ENCODE data around the gene BTRC. TPM values are rescaled to one million over a fixed set of nuclear protein-coding genes. Genes with fewer than 3 reads are reported as not detected.
"Not testable (repeated sequence)": the region's sequence is repeated elsewhere in the genome, so short reads cannot be mapped to it uniquely, and the experiment has no call there.

The BTRC gene
- total and polyA plus RNA-seq, 2 donors (not counting 3 experiments of a cell fraction or from before 2014, with no cell fraction given) = 11.6 to 18.5 TPM

- Histone ChIP-seq H3K36me3 (ENCODE audit: control insufficient read depth in 2 of 2, extremely low read depth in 1 of 2, insufficient read depth in 2 of 2, low read length in 2 of 2) (no peaks in the 10 kb centered on the region), H3K27ac (ENCODE audit: insufficient read depth, low read depth, low read length) (no peak overlapping the region), H3K9me1 (replicated peaks; ENCODE audit: control insufficient read depth, extremely low read depth, insufficient read depth, low read length) (no peaks in the 10 kb centered on the region), H4K20me1 (replicated peaks; ENCODE audit: control insufficient read depth, extremely low read depth, insufficient read depth, low read length) (no peaks in the 10 kb centered on the region), H3K79me2 (ENCODE audit: control insufficient read depth, insufficient read depth, low read length) (peaks cover 13% of the 10 kb centered on the region), H2AFZ (ENCODE audit: low read depth, low read length) (no peak overlapping the region), H3K9ac (replicated peaks; ENCODE audit: extremely low read depth, insufficient read depth, low read length) (no peak overlapping the region), H3K4me1 (ENCODE audit: control insufficient read depth, extremely low read depth, insufficient read depth, low read length) (peaks cover 11% of the 10 kb centered on the region), H3K9me3 (replicated peaks; ENCODE audit: control insufficient read depth, insufficient read depth, low read length) (no peaks in the 10 kb centered on the region), H3K4me2 (ENCODE audit: insufficient read depth, low read length) (no peak overlapping the region), H3K27me3 (ENCODE audit: control insufficient read depth in 2 of 2, insufficient read depth in 2 of 2, low read length in 2 of 2) (peaks cover 7 to 13% of the 10 kb centered on the region in 2 experiments), H3K4me3 (replicated peaks in 1 of 3; ENCODE audit: insufficient read depth in 1 of 3, low read depth in 1 of 3, low read length in 3 of 3) (no peak overlapping the region)
- TF ChIP-seq GATA2 (IDR thresholded peaks at IDR 0.05; ENCODE audit: insufficient read depth, insufficient read length, low read depth, low read length) = no peak
- no peak for TF ChIP-seq POLR2A (IDR thresholded peaks at IDR 0.05; ENCODE audit: low read depth, low read length)
- TF ChIP-seq FOS (IDR thresholded peaks at IDR 0.05; ENCODE audit: borderline replicate concordance, insufficient read depth, low read length) = no peak
- no peak for TF ChIP-seq POLR2AphosphoS5 (IDR thresholded peaks at IDR 0.05; ENCODE audit: insufficient read depth, low read depth, low read length)
- TF ChIP-seq EZH2 (IDR thresholded peaks at IDR 0.05; ENCODE audit: borderline replicate concordance, low read depth, low read length, severe bottlenecking) = no peak
- no peak for TF ChIP-seq MYC (IDR thresholded peaks at IDR 0.05; ENCODE audit: low read depth, low read length)
- no peak for TF ChIP-seq JUN (IDR thresholded peaks at IDR 0.05; ENCODE audit: borderline replicate concordance, insufficient read depth, insufficient read length, low read depth)
- TF ChIP-seq, protein P1, sequence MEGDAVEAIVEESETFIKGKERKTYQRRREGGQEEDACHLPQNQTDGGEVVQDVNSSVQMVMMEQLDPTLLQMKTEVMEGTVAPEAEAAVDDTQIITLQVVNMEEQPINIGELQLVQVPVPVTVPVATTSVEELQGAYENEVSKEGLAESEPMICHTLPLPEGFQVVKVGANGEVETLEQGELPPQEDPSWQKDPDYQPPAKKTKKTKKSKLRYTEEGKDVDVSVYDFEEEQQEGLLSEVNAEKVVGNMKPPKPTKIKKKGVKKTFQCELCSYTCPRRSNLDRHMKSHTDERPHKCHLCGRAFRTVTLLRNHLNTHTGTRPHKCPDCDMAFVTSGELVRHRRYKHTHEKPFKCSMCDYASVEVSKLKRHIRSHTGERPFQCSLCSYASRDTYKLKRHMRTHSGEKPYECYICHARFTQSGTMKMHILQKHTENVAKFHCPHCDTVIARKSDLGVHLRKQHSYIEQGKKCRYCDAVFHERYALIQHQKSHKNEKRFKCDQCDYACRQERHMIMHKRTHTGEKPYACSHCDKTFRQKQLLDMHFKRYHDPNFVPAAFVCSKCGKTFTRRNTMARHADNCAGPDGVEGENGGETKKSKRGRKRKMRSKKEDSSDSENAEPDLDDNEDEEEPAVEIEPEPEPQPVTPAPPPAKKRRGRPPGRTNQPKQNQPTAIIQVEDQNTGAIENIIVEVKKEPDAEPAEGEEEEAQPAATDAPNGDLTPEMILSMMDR (IDR thresholded peaks at IDR 0.05; ENCODE audit: extremely low read depth in 1 of 2, insufficient read depth in 1 of 2, low read depth in 1 of 2, low read length in 2 of 2) = no peak
- TF ChIP-seq MAX (IDR thresholded peaks at IDR 0.05; ENCODE audit: insufficient read depth, insufficient read length) = no peak
- ChIA-PET CTCF (interaction anchor here (0.6 kb wide), 1 partner anchor 9 kb away, joined by 3 read pairs; no protein-coding TSS in a partner anchor), POLR2A (no interaction called here)
- no peak for DNase-seq (ENCODE audit: low read depth, low spot score)
- no peak for FAIRE-seq
- intact Hi-C loops (cut with micrococcal nuclease) (loop anchor here (5.0 kb wide), 1 partner anchor 91 kb away; no protein-coding TSS in a partner anchor), dilution Hi-C loops (cut with MboI; ENCODE audit: extremely low pct_ligation_motif_present, low sequenced_read_pairs) (no loop called here)
- no TSS peak for BruUV-seq (replicated peaks)
Observed at GRCh38 chr10:101351477-101351876, 2.5 kb upstream of the BTRC start.

DNA sequence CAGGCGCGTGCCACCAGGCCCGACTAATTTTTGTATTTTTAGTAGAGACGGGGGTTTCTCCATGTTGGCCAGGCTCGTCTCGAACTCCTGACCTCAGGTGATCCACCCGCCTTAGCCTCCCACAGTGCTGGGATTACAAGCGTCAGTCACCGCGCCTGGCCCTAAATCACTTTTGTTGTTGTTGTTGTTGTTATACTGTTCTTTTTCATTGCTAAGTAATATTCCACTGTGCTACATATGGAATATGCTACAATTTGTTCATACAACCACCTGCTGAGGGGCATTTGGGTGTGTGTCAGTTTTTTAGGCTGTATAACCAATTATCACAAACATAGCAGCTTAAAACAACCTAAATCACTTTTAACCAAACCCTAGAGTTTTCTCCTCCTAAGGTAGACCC is 1.1 kb upstream of the BTRC start:
- intact Hi-C loops (cut with micrococcal nuclease) = loop anchor here (5.0 kb wide), 1 partner anchor 89 kb away; no protein-coding TSS in a partner anchor
- Histone ChIP-seq H2AFZ (ENCODE audit: low read depth, low read length) (peak overlapping the region; percentile 100), H3K79me2 (ENCODE audit: control insufficient read depth, insufficient read depth, low read length) (peaks cover 13% of the 10 kb centered on the region), H3K27me3 (ENCODE audit: control insufficient read depth in 2 of 2, insufficient read depth in 2 of 2, low read length in 2 of 2) (peaks cover 7 to 13% of the 10 kb centered on the region in 2 experiments), H3K4me1 (ENCODE audit: control insufficient read depth, extremely low read depth, insufficient read depth, low read length) (peaks cover 11% of the 10 kb centered on the region)
- H3K4me3 ChIP-seq (replicated peaks in 1 of 3; ENCODE audit: insufficient read depth in 1 of 3, low read depth in 1 of 3, low read length in 3 of 3); FAIRE-seq; H4K20me1 ChIP-seq (replicated peaks; ENCODE audit: control insufficient read depth, extremely low read depth, insufficient read depth, low read length); H3K9ac ChIP-seq (replicated peaks; ENCODE audit: extremely low read depth, insufficient read depth, low read length); DNase-seq (ENCODE audit: low read depth, low spot score); H3K9me1 ChIP-seq (replicated peaks; ENCODE audit: control insufficient read depth, extremely low read depth, insufficient read depth, low read length); BruUV-seq (replicated peaks); dilution Hi-C loops (cut with MboI; ENCODE audit: extremely low pct_ligation_motif_present, low sequenced_read_pairs); H3K27ac ChIP-seq (ENCODE audit: insufficient read depth, low read depth, low read length); H3K9me3 ChIP-seq (replicated peaks; ENCODE audit: control insufficient read depth, insufficient read depth, low read length); H3K36me3 ChIP-seq (ENCODE audit: control insufficient read depth in 2 of 2, extremely low read depth in 1 of 2, insufficient read depth in 2 of 2, low read length in 2 of 2); H3K4me2 ChIP-seq (ENCODE audit: insufficient read depth, low read length): not testable (repeated sequence)
- CTCF ChIA-PET = interaction anchor here (3.3 kb wide), 1 partner anchor 114 kb away, joined by 19 read pairs; no protein-coding TSS in a partner anchor
- POLR2A ChIA-PET = interaction anchor here (0.6 kb wide), 1 partner anchor 9 kb away, joined by 7 read pairs; no protein-coding TSS in a partner anchor
